Brain pericyte (primary cell): ENCODE results near the gene SLC25A26.
"Not testable (repeated sequence)": the region's sequence is repeated elsewhere in the genome, so short reads cannot be mapped to it uniquely, and the experiment has no call there.

Experiments used
- DNase-seq: peaks from one replicate; pipeline ENCODE4 v3.0.0-alpha.2; 2012; ENCODE audit warnings: low read depth, low spot score

Gene SLC25A26

DNA sequence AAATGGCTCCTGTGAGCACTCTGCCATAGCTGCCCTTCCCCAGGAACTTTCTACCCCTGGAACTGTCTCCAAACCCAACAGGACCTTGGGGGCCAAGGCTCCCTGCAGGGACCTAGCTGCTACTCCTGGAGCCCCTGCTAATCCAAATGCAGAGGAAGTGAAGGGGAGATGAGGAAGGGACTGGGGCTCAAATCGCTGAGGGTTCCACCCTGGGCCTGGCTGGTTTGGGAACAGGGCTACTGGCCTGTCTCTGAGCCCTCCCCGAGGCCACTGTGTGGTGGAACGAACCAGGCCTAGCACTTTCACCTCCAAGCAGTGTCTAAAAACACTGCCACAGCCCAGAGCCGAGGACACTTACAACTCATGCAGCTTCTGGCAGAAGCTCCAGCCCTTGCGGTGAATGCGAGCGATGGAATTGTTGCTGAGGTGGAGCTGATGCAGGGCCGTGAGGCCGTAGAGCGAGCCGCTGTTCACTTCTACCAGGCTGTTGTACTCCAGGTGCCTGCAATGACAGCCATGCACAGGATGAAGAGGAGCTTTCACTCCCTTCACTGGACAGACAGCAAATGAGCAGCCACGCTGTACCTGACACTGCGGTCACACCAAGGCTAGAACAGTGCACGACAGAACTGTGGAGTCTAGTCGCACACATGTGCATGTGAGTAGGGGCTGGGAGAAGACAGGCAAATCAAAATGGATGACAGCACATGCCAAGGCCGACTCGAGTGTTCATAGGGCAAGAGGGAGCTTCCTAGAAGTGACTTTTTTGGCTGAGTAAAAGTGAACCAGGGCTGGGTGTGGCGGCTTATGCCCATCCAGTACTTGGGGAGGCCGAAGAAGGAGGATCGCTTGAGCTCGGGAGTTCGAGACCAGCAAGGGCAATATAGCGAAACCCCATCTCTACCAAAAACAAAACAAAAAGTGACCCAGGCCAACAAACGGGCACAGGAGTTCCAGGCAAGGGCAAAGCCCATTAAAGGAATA, 189.3 kb downstream of the SLC25A26 start:
- DNase-seq, result no peak

DNA sequence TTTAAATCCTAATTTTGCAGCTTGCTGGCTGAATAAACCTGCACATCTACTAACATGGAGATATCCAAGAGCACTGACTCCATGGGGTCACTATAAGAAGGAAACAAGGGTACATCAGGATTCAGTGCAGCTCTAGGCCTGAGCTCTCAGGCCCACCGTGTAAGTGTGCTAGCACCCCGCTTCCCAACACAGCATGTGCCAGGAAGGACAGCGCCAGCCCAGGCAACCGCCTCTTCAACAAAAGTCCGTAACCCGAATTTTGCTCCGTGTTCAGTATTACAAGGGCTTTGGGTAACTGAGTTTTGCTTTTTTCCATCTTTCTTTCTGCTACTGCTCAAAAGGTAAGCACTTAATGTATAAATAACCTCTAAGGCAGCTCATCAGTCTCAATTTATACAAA, 190.2 kb downstream of the SLC25A26 start:
- DNase-seq, result no peak

DNA sequence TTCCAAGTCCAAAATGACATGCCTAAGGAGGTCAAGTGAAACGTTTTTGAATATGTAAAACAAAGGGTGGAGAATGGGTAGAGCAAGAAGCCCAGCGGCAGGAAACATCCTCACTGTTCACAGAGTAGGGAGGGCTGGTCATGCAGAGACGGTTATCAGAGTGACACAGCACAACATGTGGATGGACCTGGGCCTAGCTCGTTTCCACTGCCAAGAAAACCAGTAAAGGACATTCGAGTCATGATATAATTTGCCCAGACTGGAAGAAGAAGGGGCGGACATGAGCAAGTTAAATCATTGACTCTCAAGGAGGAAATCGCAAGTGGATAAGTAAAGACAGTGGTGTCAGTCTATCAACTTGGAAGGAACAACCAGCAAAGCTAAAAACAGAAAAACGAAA, 190.7 kb downstream of the SLC25A26 start:
- DNase-seq, result no peak

DNA sequence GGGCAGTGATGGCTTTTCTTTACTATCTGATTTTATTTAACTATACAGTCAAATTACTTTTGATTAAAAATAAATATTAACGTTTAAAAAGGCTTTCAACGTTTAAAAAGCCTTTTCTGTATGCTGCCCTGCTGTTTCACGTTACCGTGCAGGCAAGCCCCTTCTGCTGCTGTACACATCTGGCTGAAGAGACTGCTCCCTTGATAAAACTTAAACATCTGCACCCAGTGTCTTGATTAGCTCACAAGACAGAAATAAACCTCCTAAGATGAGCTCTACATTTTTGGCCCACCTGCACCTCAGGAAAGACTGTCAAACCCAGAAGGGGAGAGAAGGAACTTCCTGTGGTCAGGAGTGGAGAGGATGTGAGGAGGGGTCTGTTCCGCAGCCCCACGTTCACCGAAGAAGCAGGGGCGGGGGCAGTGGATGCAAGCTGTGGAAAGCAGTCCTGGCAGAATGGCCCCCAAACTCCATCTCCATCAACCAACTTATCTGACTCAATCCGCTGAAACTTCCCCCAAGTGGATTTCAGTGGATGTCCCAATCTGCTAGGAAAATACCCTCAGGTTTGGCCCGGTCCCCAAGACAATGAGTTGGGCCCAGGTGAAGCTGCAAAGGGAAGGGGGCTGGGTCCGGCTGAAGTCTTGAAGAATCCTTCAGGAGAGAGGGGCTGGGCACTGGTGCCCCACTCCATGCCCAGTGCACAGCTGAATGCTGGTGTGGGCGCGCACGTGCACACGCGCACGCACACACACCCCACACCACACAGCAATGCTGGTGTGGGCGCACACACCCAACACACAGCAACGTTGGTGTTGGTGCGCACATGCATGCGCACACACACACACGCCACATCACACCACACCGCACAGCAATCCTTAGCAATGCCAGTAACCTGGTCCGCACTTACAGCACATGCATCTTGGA, 191.4 kb downstream of the SLC25A26 start:
- DNase-seq, result no peak

GRCh38 chr3:66413151-66413751, 192.4 kb downstream of the SLC25A26 start:
- no peak for DNase-seq

GRCh38 chr3:66414846-66415245, 194.0 kb downstream of the SLC25A26 start:
- DNase-seq, result no peak

DNA sequence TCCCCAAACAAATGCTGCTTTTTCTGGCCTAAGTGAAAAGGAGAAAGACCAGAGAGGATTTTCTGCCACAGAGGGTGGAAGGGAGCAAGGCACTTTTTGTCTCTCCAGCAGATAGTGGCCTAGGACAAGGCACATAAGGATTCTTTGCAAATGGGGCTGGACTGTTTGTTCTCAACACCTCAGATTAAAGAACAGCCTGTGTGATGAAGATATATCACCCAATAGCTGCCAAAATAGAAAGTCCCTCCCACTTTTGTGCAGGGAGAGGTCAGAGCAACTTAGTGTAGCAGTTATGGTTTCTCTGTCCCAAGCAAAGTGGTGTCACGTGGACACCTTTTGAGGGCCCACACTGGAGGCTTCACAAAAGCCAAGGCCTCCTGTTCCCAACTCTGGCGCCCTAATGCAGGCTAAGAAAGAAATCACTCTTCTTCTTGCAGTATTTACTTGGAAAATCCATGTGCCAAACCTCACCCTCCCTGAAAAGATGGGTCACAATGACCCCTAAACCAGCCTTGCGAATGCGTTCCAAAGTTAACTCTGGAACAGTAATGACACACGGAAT, 195.1 kb downstream of the SLC25A26 start:
- no peak for DNase-seq

DNA sequence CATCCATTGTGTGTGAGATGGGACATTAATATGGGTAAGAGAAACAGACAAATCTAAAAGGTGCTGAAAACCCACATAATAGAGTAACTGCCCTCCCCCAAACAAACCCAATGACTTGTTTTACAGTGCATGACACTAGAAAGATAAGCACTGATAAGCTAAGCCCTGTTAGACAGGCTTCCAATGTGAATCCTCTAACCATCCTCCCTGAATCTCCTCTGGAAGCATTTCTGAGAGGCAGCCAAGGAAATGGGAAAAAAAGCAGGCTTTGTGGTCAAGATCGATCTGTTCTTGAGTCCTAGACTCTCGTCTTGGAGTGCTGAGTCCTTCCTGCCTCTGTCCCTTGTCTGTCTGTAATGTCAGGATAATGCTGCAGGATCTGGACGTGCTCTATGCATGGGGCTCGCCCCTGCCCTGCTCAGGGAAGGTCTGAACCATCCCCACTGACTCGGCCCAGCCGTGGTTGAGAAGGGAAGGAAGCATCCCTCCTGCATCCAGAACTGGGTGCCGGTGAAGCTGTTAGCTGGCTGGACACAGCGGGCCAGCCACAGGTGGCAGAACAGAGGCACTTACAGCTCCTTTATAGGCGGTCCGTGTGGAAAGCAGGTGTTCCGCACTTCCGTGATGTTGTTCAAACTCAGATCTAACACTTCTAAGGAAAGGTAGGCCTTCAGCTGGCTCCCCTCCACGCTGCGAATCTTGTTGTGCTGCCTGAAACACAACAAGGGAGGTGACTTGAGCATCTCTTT, 195.9 kb downstream of the SLC25A26 start:
- no peak for DNase-seq

- DNase-seq, result no peak
Observed at GRCh38 chr3:66418475-66418931, 197.7 kb downstream of the SLC25A26 start.

DNA sequence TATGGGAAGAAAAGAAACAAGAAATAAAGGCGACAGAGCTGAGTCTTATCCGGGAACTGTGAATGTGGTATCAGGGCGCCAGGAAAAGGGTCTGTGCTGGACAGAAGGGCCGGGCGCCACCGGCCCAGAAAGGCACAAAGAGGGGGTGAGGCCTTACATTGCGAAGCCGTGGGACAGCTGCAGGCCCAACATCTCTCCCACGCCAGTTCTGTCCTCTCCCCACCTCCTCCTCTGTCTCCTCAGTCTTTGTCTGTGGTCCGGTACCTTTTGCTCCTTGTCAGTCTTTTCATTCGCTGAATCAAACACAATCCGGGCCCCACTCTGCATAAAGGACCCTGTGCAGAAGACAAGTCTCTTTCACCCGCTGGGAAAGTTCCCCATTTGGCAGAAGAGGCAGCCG, 198.2 kb downstream of the SLC25A26 start:
- DNase-seq, result no peak

GRCh38 chr3:66421144-66421543, 200.3 kb downstream of the SLC25A26 start:
- not testable (repeated sequence) for DNase-seq

- DNase-seq, result not testable (repeated sequence)
Observed at GRCh38 chr3:66421893-66422292, 201.1 kb downstream of the SLC25A26 start.

GRCh38 chr3:66423791-66424190, 203.0 kb downstream of the SLC25A26 start:
- DNase-seq, result no peak

- no peak for DNase-seq
Observed at GRCh38 chr3:66425032-66425431, 204.2 kb downstream of the SLC25A26 start.

DNA sequence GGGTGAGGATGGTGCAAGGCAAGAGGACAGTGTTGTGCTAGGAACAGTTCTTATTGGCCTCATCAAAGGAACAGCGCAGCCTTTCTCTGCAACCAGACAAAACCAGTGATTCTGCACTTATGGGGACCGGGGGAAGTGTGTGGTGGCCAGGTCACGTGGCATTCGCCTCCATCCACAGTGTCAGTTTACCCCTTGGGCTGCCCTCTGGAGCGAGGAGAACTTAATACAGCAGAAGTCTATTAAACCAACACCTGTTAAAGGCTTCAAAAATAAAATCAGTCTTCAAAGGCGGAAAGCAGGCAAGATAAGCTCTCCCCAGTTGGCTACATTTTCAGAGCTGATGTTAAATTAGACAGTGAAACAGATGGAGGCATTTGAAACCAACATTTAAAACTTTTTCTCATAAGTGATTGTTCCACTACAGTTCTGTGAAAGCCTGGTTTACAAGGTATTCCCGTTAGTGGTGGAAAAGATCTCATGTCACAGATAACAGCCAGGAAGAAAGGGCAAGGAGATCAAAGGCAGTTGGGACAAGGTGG, 204.8 kb downstream of the SLC25A26 start:
- no peak for DNase-seq

DNA sequence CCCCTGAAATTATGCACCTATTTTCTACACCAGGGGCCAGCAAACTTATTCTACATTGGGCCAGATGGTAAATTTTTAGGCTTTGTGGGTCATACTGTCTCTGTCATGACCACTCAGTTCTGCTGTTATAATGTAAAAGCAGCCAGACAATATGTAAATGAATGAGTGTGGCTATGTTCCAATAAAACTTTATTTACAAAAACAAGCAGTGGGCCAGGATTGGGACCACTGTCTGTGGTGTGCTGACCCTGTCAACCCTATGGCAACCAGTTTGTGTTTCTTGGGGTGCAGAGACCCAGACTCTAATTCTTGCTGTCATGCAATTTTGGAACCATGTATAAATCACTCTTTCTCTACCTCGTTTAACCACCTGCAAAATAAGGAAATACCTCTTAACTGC, 205.3 kb downstream of the SLC25A26 start:
- no peak for DNase-seq

DNA sequence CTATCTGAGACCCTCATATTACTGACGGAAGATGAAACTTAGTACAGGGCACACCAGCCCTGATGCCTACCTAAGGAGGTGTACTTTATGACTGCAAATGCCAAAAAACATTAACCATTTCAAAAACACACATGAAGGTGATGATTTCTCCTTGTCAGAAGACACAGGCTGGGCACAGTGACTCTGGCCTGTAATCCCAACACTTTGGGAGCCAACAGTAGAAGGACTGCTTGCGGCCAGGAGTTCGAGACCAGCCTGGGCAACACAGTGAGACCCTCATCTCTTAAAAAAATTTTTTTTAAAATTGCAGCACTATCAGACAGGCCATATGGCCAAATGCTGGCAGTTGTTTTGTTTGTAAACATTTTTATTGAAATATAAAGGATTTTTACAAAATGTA, 206.6 kb downstream of the SLC25A26 start:
- no peak for DNase-seq

DNA sequence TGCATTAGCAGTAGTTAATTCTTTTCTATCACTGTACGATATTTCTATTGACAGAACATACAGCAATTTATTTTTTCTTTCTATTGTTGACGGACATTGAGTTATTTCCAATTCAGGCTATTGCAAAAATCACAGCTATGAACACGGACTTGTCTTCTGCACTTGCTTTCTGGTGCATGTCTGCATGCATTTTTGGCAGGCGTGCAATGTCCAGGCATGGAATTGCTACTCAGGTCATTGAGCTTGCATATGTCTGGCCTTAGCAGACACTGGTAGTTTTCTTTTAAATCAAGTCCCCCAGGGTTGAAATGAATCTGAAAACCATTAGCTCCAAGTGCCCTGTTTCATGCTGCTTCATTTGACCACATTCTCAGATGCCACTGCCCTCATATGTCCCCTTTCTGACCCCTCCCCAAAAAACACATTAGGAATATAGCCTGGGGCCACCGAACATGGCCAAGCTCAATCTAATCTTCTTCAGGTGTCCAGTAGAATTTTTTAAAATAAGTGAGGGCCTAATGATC, 207.2 kb downstream of the SLC25A26 start:
- no peak for DNase-seq
